NCI-H748 treated with DMSO at 0.1 percent for 48 hours (cell line): ENCODE measurements around the gene SAMD5.
"Not testable (repeated sequence)": the region's sequence is repeated elsewhere in the genome, so short reads cannot be mapped to it uniquely, and the experiment has no call there.

Source experiments
- DNase-seq: peaks from one replicate; lab custom pipeline; 2025; lab: John Stamatoyannopoulos, UW

Gene SAMD5

DNA sequence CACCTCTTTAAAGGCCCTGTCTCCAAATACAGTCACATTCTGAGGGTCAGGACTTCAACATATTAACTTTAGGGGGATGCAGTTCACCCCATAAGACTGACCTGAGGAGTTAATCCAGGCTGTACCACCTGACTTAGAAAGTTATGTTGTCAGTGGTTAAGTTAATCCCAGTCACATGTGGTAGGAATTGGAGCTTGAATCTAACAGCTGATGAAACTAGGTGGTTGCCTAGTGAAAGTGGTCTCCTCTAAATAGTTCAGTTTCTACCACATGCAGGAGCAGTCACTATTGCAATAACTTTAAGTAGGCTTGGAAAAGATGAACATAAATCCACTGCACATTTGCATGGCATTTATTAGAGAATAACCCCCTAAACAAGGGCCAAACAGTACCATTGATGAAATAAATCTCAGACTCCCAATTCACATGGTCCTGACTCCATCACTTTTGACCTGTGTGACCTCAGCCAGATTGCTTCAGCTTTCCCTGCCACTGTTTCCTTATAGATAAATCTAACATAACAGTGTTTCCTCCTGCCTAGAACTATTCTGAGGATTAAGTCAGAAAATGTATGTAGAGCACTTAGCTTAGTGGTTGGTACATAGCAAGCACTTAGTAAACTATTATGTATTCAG is 20.1 kb downstream of the SAMD5 start:
- no peak for DNase-seq

DNA sequence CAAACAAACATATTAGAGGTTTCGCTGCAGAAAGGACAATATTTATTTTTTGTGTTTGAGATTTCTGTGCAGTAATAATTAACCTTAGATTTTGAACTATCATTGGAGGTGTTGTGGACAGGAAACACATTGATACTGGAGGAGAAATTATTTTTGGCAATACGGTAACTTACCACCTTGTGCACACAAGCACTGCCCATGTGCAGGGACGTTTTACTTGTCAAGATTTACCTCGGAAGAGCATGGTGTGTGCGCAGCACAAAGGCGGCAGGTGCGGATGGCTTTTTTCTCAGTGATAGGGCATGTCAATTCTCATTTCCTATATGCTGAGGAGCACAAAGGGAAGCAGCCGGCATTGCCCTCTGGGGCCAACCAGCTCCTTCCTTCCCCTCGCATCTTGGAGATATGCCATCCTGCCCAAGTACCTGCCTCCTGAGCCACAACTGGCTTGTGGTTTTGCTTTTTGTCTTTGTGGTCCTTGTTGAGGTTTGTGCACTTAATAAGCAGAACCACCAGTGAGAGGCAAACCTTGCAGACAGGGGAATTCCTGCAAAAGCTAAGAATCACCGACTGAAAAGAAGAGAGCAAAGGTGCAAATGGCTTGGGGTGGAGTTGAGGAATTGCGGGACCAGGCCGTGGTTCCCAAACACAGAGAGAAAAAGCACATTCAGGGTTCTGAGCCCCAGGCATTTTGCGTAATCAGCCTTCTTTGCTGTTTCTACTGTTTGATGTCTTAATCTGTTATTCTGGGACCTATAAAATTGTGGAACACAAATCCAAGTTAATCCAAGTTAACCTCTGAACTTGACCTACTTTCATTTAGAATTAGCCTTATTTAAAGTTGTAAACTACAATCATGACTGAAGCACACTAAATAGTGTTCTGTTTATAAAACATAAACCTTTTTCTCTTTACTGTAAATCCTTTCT is 21.9 kb downstream of the SAMD5 start:
- DNase-seq, result no peak

DNA sequence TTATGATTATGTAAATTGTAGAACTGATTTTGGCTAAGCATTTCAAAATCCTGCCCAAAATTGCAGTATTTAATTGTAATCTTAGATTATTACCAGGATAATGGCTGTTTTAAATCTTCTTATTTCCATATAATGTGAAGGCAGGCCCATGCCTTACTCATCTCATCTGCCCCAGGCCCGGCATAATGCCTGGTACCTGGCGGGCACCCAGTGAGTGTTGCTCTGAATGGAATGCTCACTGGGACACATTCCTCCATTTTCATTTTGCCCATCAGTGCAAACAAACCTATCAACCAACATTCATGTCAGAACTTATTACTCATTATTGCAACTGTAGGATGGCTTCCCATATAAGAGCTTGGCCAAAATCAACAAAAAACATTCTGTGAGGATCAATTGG is 22.8 kb downstream of the SAMD5 start:
- DNase-seq, result no peak

DNA sequence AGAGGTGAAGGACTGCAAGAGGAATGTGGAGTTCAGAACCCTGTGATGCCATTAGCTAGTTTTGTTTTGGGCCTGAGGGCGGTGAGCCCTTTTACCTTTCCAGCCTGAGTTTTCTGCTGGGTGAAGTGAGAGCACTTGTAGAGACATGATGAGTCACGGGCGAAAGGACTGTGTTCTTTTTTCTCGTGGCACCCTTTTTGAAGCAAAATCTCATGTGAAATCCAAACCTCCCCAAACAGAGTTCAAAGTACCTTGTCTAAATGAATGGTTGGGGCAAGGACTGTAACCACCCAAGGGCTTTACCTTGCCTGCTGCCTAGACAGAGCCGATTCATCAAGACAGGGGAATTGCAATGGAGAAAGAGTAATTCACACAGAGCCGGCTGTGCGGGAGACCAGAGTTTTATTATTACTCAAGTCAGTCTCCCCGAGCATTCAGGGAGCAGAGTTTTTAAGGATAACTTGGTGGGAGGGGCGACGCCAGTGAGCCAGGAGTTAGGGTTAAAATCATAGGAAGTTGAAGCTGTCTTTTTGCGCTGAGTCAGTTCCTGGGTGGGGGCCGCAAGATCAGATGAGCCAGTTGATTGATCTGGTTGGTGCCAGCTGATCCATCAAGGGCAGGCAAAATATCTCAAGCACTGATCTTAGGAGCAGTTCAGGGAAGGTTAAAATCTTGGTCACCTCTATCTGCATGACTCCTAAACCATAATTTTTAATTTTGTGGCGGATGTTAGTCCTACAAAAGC is 25.8 kb downstream of the SAMD5 start:
- no peak for DNase-seq

DNA sequence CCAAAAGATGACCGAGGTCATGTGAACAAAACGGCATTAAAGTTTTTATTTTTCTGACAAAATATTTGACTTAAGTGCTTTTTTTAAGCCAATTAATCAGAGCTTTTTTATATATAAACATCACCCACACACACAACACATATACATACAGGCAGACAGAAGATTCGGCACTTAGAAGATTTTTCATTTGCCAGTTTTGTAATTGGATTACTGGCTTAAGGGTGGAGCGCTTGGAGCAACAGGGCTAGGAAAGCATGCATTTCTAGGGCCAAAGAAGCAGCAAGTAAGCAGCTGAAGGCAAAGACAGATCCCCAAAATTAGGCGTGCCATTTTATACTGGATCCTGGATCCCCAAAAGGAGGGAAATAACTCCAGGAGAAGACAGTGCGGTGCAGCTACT is 30.3 kb downstream of the SAMD5 start:
- no peak for DNase-seq

DNA sequence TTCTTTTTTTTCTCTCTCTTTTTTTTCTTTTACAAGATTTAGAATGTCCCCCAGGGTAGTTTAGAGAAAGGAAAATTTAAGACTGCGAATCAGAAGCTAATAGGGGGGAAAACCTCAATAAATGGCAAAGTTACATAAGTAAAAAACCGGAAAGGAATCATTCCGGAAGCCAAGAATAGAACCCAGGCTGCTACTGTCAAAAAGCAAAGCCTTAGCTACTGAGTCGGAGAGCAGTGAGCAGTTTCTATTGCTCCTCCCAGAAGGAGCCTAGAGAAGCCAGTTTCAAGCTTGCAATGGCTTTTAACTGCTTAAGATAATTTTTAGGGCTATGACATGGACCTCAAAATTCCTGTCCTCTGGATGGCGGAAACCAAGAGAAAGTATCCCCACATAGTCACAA is 31.6 kb downstream of the SAMD5 start:
- no peak for DNase-seq

DNA sequence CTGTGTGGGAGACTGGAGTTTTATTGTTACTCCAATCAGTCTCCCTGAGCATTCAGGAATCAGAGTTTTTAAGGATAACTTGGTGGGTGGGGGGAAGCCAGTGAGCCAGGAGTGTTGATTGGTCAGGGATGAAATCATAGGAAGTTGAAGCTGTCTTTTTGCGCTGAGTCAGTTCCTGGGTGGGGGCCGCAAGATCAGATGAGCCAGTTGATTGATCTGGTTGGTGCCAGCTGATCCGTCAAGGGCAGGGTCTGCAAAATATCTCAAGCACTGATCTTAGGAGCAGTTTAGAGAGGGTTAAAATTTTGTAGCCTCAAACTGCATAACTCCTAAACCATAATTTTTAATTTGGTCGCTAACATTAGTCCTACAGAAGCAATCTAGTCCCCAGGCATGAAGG is 33.9 kb downstream of the SAMD5 start:
- DNase-seq, result not testable (repeated sequence)

DNA sequence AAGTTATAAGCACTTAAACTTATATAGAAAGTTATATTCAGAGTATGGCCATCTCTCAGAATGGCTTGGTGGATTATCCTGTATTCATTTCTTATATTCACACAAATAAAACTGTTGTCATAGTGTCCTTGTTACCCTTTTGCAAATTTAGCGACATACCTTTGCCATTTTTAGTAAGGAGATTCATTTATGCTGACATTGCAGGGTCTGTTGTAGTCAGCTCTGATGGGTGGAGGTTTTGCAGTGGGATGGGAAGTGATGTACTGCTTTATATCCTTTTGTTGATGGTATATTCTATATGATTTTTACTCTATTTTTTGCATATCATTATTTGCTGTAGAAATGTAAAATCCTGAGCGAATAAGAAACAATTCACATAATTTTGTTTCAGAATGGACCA is 35.9 kb downstream of the SAMD5 start:
- no peak for DNase-seq

DNA sequence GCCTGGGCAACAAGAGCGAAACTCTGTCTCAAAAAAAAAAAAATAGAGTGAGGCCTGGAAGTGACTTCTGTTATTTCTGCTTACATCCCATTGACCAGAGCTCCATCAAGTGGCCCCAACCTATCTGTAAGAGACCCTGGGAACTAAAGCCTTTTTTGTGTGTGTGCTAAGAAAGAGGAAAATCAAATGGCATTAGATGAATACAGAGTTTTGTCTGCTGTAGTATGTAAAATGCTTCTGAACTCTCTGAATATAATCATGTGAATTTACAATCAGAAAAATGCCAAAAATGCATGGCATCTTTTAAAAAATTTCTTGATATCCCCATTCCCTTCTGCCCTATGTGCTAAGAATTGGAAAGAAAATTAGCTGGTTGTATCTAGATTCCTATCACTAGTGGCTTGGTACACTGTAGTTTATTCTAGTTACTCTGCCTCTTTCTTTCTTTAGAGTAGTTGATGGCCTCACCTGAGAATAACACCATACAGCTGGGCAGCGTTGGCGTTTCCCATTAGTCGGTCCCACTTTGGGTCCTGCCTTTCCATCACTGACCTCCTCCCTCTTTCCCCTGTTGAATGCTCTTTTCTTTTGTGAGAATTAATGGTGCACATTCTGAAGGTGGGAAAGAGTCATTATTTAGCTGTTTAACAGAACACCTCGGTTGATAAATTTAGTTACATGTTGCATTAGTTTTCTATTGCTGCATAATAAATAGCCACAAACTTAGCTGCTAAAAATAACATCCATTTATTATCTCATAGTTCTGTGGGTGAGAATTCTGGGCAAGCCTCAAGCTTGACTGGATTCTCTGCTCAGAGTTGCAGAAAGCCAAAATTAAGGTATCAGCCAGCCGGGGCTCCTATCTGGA is 38.2 kb downstream of the SAMD5 start:
- no peak for DNase-seq

DNA sequence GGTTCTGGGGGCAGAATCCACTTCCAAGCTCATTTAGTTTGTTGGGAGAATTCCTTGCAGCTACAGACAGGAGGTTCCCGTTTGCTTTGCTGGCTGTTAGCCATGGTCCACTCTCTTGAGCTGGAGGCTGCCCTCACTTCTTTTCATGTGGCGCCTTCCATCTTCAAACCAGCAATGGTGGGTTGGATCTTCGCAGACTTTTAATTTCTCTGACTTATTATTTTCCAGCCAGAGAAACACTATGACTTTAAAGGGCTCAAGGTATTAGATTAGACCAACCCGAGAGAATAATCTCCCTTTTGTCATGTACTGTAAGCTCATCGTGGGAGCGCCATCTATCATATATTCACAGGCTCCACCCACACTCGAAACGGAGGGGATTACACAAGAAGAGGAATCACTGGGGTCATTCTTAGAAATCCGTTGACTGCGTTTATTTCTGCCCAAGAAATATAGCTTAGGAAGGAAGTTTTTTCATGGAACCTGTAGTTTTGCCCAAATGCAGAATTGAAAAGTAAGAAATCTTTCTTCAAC is 38.9 kb downstream of the SAMD5 start:
- DNase-seq, result no peak

DNA sequence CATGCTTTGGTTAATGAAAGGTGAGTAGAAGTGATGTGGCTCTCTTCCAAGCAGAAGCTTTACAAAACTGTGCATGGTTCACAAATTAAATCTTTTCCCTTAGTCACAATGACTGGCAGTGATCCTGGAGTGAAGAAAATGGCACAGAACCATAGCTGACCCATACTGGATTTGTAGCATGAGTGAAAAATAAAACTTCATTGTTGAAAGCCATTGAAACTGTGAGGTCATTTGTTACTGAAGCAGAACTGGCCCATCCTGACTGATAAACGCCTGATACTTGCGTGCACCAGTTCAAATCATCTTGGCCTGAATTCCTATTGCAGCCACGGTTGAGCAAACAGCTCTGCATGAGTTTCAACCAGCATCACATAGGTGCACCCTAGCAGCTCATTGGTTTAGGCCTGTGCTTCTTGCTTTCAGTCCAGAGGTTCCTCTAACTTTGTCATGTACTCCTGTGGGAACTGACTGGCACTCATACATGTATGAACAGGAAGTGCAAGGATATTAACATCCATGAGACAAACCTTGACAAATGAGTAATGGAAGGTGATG is 40.5 kb downstream of the SAMD5 start:
- no peak for DNase-seq

DNA sequence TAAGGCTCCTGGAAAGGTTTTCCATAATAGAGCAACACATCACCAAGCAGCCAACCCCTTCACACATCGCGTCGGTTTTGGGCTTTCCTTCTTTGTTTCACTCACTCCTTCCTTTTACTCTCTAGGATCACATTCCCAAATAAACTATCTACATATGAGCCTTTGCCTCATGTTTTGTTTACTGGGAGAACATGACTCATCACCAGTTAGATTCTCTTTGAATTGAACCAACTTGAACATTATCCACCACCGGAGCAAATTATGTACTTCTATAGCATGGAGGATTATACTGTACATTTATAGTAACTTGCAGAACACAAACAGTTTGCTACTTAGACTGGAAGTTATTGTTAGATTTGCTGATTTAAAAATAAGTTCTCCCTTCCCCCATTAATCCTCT is 41.0 kb downstream of the SAMD5 start:
- no peak for DNase-seq

DNA sequence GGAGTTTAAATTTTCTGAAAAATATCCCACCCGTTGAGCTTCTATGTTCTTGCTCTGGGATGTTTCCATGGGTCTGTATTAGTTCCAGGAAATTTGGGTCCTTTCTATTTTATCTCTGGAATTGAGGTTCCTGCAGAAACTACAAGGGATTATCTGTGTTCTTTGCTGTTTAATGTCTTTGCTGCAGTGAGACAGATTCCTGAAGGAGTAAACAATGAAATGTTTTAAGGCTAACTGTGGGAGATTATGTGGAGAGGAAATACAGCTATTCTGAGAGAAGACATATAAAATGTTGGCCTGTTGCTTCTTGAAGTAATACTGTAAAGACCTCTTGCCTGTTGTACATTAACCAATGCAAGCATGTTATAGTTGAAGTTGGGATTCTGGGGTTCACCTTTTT is 43.5 kb downstream of the SAMD5 start:
- DNase-seq, result no peak

DNA sequence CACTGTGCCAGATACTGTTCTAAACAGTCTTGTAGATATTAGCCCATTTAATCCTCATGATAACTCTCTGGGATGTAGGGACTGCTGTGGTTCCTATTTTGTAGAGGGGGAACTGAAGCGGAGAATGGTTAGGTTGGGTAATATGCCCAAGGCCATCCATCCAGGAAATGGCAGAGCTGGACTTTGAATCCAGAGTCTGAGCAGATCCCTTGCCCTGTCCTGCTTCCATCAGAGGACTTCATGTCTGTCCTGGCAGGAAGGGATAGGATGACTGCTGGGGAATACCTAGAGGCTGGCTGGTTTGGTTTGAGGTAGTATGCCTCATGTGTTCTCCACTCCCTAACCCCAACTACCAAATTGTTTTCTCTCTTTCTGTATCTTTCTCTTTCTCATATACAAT is 44.6 kb downstream of the SAMD5 start:
- no peak for DNase-seq

DNA sequence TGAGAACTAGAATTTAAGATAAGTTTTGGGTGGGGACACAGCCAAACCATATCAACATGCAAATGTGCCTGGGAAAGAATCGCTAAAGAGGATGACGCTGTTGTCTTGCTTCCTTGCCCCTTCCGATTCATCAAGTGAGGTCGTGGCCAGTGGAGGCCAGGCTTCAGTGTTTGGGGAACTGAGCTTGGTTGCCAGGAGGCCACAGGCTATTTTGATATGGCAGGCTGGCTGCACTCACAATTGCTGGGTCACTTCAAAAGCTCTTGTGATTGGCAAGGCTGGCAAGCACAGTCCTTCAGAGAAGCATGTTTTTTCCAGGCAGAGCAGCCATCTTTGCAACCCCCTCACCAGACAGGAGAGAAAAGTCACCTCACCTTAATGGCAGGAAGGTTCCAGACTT is 45.8 kb downstream of the SAMD5 start:
- no peak for DNase-seq

DNA sequence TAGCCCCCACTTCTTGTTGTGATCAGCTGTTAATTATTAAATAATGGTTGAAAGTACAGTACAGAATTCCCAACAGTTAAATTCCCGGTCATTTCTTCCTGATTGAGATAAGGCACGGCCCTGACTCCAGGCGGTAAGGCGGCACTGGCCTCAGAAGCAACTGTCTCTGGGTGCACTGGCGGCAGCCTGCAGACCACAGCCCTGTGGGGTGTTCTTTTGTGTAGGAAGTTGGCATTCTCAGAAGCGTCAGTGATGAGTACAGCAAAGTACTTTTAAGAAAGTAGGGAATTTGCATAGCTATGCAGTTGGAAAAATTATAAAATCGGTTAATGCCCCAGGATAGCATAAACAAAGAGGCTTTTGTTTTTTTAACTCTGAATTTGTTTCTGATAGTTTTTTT is 50.5 kb downstream of the SAMD5 start:
- DNase-seq, result no peak

DNA sequence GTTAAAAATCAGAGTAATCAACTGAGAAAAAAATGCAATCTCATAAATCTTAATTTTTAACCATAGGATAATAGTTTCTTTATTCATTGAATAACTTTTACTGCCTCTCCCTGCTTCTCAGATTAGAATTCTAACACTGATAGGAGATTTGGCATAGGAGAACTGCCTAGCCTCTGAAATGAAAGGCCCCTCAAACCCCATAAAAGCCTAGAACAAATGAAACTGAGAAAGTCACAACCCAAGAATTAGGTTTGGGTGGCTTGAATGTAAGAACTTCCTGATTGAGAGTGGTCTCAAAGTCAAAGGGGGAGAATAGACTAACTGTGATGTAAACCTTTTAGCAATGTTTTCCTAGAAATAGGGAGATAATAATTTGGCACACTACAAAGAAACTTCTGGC is 52.2 kb downstream of the SAMD5 start:
- no peak for DNase-seq

DNA sequence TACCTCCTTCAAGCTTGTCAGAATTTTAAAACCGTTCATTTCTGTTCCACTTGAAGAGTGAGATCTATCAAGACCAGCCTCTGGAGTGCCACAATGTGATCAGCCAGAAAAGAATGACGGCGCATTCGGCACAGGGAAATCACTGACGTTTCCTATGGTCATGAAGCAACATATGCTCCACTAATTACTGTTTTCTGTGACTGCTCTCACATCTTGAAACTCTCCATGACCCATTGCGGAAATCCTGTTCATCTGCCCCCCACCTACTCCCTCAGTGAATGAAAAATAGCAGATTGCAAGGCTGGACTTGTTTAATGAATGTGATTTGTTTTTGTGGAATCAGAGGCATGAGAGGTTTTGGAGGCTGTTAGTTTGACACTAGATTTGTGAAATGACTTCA is 53.2 kb downstream of the SAMD5 start:
- no peak for DNase-seq

DNA sequence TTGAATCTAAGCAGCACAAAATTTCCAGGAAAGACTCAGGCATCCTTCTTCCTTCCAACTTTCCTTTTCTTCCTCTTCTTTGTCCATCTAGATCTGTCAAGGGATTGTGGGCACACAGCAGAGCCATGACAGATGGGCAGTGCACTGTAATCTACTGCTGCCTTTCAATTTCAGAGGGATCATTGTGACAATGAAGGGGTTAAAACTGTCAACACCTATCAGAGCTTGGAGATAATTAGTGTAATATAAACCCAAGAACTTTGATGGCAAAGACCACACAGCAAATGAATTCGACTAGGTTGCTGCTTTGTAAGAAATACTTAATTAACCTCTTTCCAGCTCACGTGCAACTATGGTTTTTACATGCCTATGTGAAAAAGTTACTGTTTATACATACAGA is 55.0 kb downstream of the SAMD5 start:
- no peak for DNase-seq

DNA sequence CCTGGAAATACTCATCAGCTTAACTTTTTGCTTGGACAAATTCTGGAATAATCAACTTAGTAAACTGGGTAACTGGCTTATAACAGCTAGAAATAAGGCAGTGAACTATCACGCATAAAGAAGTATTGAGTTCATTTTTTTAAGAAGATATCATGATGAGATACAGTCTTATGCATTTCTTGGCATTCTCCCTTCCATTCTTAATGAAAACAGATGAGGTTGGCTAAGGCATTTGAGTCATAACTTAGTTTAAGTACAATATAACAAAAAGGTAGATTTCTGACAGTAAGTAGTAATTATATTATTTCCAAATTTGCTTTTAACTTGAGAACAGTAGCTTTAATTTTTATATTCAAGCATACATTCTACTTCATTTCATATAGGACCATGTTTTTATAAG is 56.1 kb downstream of the SAMD5 start:
- DNase-seq, result no peak

DNA sequence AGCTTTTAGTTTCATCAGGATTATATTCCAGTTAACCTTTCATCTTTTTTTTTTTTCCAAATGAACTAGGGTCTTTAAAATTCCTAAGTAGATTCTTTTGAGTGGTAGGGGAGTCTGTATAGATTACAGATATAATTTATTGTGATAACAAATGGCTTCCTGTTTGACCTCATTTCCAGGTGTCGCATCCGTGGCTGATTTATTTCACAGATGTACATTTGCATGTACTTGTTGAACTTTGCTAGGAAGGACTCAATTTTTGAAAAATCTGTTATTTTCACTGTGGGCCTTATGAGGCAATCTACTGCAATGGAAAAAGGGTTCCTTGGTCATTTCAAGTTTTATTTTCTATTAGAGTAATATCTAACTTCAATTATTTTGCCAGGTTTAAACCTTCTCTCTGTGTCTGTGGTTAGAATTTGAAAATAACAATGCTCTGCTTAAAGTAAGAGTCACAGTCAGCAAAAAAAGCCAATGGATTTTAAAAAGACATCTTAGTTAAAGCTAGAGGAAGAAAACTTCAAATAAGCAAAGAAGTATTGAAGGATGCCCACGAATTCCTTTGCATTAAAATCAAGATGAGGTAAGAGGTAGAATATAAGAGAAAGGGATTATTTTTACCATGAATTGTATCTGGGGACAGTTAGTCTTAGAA is 57.9 kb downstream of the SAMD5 start:
- DNase-seq, result no peak
